Activated CD4-positive, alpha-beta T cell treated with anti-CD3 and anti-CD28 coated beads, Interleukin-2, Interleukin-6, amounts not matched to agents 100 ng/mL and 50 ng/mL, durations not matched to agents 16 hours and 8 hours (primary cell): ENCODE data around the gene OSGEPL1.
"Not testable (repeated sequence)": the region's sequence is repeated elsewhere in the genome, so short reads cannot be mapped to it uniquely, and the experiment has no call there.

Source experiments
- DNase-seq: peaks from one replicate; pipeline ENCODE4 v3.0.0-alpha.2; 2020

The OSGEPL1 gene

GRCh38 chr2:189729430-189729829, 33.2 kb downstream of the OSGEPL1 start:
- no peak for DNase-seq

GRCh38 chr2:189726849-189727248, 35.7 kb downstream of the OSGEPL1 start:
- no peak for DNase-seq

- no peak for DNase-seq
Measured at GRCh38 chr2:189726271-189726670, 36.3 kb downstream of the OSGEPL1 start.

GRCh38 chr2:189723192-189723591, 39.4 kb downstream of the OSGEPL1 start:
- peak; percentile 41 for DNase-seq

- DNase-seq: no peak
Measured at GRCh38 chr2:189719571-189719970, 43.0 kb downstream of the OSGEPL1 start.

GRCh38 chr2:189717593-189717992, 45.0 kb downstream of the OSGEPL1 start:
- not testable (repeated sequence) for DNase-seq

GRCh38 chr2:189709501-189710221, 52.9 kb downstream of the OSGEPL1 start:
- no peak for DNase-seq

GRCh38 chr2:189702071-189702470, 60.5 kb downstream of the OSGEPL1 start:
- no peak for DNase-seq

- DNase-seq: no peak
Measured at GRCh38 chr2:189700681-189701080, 61.9 kb downstream of the OSGEPL1 start.

GRCh38 chr2:189698020-189698887, 64.3 kb downstream of the OSGEPL1 start:
- DNase-seq: peak; percentile 38
